SU-DHL-6 (cell line): Measurements from ENCODE around the gene KDM1B.

Source experiments
- H2AFZ ChIP-seq: fragments of 200-600 bp; sonication (generic); 2 replicates; pipeline ENCODE4 v1.6.1; 2014; ENCODE audit warnings: low read depth, mild to moderate bottlenecking, moderate library complexity, mixed read lengths, antibody characterized with exemption, low read length; ENCODE audit not compliant: severe bottlenecking
- H3F3A ChIP-seq: fragments of 200-600 bp; shearing (Covaris generic); 2 replicates; pipeline ENCODE4 v1.6.0; 2016; ENCODE audit warnings: antibody characterized with exemption, mild to moderate bottlenecking; ENCODE audit not compliant: insufficient read depth
- H3K27ac ChIP-seq: fragments of 200-600 bp; sonication (generic); 2 replicates; pipeline ENCODE4 v1.5.1; 2016; ENCODE audit warnings: low read depth, mild to moderate bottlenecking, low read length, moderate library complexity, mixed read lengths
- H3K27me3 ChIP-seq: fragments of 200-600 bp; sonication (generic), shearing (Covaris generic); 2 replicates; pipeline ENCODE4 v1.6.0; 2014; ENCODE audit warnings: mild to moderate bottlenecking, low read length
- H3K36me3 ChIP-seq: fragments of 200-600 bp; sonication (generic); 2 replicates; pipeline ENCODE4 v1.6.1; 2014; ENCODE audit warnings: mild to moderate bottlenecking, low read length, mixed read lengths
- H3K4me2 ChIP-seq: fragments of 300-600, 200-600 bp; shearing (Covaris generic), sonication (generic); 2 replicates; pipeline ENCODE4 v1.6.0; 2014; ENCODE audit warnings: low read length, low read depth, mild to moderate bottlenecking; ENCODE audit not compliant: poor library complexity, severe bottlenecking
- H3K4me3 ChIP-seq: fragments of 200-600 bp; sonication (generic); 2 replicates; pipeline ENCODE4 v1.5.1; 2014; ENCODE audit warnings: antibody characterized with exemption, low read length, mild to moderate bottlenecking, mixed read lengths; ENCODE audit not compliant: insufficient read depth, poor library complexity, severe bottlenecking
- H3K79me2 ChIP-seq: fragments of 200-600 bp; sonication (generic); 2 replicates; pipeline ENCODE4 v1.6.1; 2014; ENCODE audit warnings: mild to moderate bottlenecking, low read length, moderate library complexity; ENCODE audit not compliant: insufficient read depth
- H3K9ac ChIP-seq: fragments of 200-600 bp; sonication (generic); 2 replicates; pipeline ENCODE4 v1.7.0; 2014; ENCODE audit warnings: mild to moderate bottlenecking, low read length
- H3K9me2 ChIP-seq: fragments of 200-600 bp; sonication (generic); replicated peaks from 2 replicates; pipeline ENCODE4 v1.6.1; 2014; ENCODE audit warnings: low read length; ENCODE audit not compliant: insufficient read depth
- H3K9me3 ChIP-seq: fragments of 200-600 bp; sonication (generic); 2 replicates; pipeline ENCODE4 v1.6.1; 2014; ENCODE audit warnings: low read length, mixed read lengths; ENCODE audit not compliant: insufficient read depth
- H4K20me1 ChIP-seq: fragments of 200-600 bp; sonication (generic); 2 replicates; pipeline ENCODE4 v1.6.1; 2014; ENCODE audit warnings: low read depth, mild to moderate bottlenecking, antibody characterized with exemption, low read length, moderate library complexity, mixed read lengths
- EZH2phosphoT487 ChIP-seq: fragments of 200-600 bp; sonication (generic), shearing (Covaris generic); conservative IDR thresholded peaks from 2 replicates; pipeline ENCODE4 v1.6.1; 2018; ENCODE audit warnings: mild to moderate bottlenecking, antibody characterized with exemption, low read length, moderate library complexity, mixed read lengths
- TF ChIP-seq, protein P1 (sequence below): fragments of 200-600 bp; sonication (generic); IDR thresholded peaks from one replicate; pipeline ENCODE4 v1.5.1; 2017; ENCODE audit warnings: antibody characterized with exemption, mild to moderate bottlenecking, low read length, moderate library complexity; ENCODE audit not compliant: insufficient read depth, poor library complexity, severe bottlenecking

The KDM1B gene

DNA sequence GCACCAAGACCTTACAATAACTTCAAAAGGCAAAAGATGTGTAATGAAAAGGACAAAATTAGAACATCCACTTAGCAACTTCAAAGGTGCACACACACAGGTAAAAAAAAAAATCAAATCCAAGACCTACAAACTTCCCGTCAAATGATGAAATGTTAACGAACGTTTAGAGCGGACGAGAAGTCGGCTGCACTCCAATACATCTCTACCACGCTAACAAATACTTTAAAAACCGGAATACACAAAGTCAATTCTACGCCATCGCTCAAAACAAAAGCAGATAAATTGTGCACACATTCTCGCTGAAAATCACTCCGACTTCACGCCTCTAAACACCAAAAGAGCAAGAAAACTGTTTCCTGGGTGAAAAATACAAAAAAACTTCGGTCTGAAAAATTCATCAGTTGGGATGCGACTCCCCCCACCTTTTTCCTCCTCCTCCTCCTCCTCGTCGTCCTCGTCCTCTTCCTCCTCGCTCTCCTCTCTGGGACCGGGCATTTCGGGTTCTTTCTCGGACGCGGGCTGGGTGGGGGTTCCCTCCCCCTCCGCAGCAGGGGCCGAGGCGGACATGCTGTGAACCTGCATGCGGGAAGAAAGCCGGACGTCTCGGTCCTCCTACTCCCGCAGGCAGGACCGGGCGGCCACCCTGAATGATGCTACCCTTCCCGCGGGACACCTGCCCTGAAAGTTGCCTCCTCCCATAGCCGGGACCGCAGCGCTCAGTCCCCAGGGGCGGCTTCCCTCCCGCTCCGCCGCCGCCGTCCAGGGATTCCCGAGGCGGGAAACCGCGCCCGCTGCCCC lies 108.4 kb downstream of the KDM1B start:
- H3K4me2 ChIP-seq, result peak overlapping the region; percentile 97
- TF ChIP-seq, protein P1, sequence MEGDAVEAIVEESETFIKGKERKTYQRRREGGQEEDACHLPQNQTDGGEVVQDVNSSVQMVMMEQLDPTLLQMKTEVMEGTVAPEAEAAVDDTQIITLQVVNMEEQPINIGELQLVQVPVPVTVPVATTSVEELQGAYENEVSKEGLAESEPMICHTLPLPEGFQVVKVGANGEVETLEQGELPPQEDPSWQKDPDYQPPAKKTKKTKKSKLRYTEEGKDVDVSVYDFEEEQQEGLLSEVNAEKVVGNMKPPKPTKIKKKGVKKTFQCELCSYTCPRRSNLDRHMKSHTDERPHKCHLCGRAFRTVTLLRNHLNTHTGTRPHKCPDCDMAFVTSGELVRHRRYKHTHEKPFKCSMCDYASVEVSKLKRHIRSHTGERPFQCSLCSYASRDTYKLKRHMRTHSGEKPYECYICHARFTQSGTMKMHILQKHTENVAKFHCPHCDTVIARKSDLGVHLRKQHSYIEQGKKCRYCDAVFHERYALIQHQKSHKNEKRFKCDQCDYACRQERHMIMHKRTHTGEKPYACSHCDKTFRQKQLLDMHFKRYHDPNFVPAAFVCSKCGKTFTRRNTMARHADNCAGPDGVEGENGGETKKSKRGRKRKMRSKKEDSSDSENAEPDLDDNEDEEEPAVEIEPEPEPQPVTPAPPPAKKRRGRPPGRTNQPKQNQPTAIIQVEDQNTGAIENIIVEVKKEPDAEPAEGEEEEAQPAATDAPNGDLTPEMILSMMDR, result no peak
- no peak for TF ChIP-seq EZH2phosphoT487
- peak overlapping the region; percentile 46 for H2AFZ ChIP-seq
- peaks cover 12% of the 10 kb centered on the region; the same call in 1 of the 2 replicates for H3K9me3 ChIP-seq
- peaks cover 33% of the 10 kb centered on the region for H3F3A ChIP-seq
- H4K20me1 ChIP-seq, result peaks cover 37% of the 10 kb centered on the region
- peak overlapping the region; percentile 94 for H3K9ac ChIP-seq
- peaks cover 60% of the 10 kb centered on the region for H3K79me2 ChIP-seq
- peak overlapping the region; percentile 75 for H3K4me3 ChIP-seq
- H3K36me3 ChIP-seq, result peaks cover 30% of the 10 kb centered on the region
- peak overlapping the region; percentile 86 for H3K27ac ChIP-seq
- H3K9me2 ChIP-seq, result no peaks in the 10 kb centered on the region
- H3K27me3 ChIP-seq, result no peaks in the 10 kb centered on the region

DNA sequence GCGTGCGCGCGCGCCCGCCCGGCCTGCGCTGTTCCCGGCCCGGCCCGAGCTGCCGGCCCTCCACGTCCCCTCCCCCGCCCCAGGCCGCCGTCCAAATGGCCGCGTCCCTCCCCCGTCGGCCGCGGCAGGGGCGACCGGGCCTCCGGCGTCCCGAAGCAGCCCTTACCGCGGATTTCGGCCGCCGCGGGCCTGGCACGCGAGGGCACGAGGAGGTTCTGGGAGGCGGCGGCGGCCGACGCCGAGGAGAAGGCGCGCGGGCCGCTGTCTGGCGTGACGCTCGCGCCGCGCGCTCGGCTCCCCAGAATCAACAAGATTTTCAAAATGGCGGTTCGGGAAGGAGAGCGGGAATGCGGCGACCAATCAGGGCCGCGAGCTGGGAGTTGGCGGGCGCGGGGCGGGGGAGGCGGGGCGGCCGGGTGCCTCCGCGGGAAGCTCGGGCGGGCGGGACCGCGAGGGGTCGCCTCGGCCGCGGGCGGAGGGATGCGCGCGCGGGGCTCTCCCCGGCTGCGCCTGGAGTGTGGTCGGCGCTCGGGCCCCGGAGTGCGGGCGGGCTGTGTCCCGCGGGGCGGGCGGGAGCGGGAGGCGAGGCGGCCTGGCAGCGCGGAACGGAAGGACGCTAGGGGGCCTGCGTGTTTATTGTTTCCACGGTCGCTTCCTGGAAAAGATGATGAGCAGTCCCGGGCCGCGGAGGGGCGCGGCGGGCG lies 109.1 kb downstream of the KDM1B start, which contains the start of gene DEK:
TSS of gene DEK (minus strand) at position 312 of the 704 bp plus-strand sequence. CDS start 543 bp downstream, outside the sequence.
- H3K4me3 ChIP-seq, result peak within 1 kb of the TSS; percentile 75
- peaks cover 27% of the 10 kb centered on the region for H3K36me3 ChIP-seq
- peak within 1 kb of the TSS; percentile 86 for H3K27ac ChIP-seq
- H3F3A ChIP-seq, result peaks cover 31% of the 10 kb centered on the region
- H3K9me2 ChIP-seq, result no peaks in the 10 kb centered on the region
- H4K20me1 ChIP-seq, result peaks cover 32% of the 10 kb centered on the region
- H3K9ac ChIP-seq, result peak within 1 kb of the TSS; percentile 94
- H3K79me2 ChIP-seq, result peaks cover 52% of the 10 kb centered on the region
- peaks cover 12% of the 10 kb centered on the region; the same call in 1 of the 2 replicates for H3K9me3 ChIP-seq
- H2AFZ ChIP-seq, result peak within 1 kb of the TSS; percentile 70
- TF ChIP-seq EZH2phosphoT487, result no peak
- TF ChIP-seq, protein P1, result peak; percentile 39
- H3K27me3 ChIP-seq, result no peaks in the 10 kb centered on the region
- H3K4me2 ChIP-seq, result peak within 1 kb of the TSS; percentile 97

DNA sequence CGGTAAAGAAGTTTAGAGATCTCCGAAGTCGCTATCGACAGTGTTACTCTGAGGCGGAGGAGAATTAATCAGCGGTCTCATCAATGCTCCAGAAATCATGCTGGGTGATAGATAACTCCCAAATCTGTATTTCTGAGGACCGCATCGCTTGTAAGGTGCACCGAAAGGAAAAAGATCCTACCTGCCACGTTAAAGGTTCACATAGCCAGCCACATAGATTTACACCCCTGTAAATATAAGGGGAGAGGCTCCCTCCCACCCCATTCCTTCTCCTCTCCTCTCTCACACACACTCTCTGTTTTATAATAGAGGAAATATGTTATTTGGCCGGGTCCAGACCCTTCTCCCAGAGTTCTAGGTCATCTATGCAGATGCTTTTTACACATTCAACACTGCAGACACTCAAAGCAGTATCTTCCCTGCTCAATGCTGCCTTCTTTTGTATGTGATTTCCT lies 109.7 kb downstream of the KDM1B start:
- Histone ChIP-seq H3K9me3 (peaks cover 12% of the 10 kb centered on the region; the same call in 1 of the 2 replicates), H3K36me3 (peaks cover 21% of the 10 kb centered on the region), H3K79me2 (peaks cover 46% of the 10 kb centered on the region), H3K9me2 (no peaks in the 10 kb centered on the region), H3K9ac (peak overlapping the region; percentile 94), H3K4me2 (peak overlapping the region; percentile 66), H3K4me3 (peak overlapping the region; percentile 75), H2AFZ (peak overlapping the region; percentile 70), H3F3A (peaks cover 25% of the 10 kb centered on the region), H3K27ac (peak overlapping the region; percentile 86), H4K20me1 (peaks cover 26% of the 10 kb centered on the region), H3K27me3 (no peaks in the 10 kb centered on the region)
- TF ChIP-seq EZH2phosphoT487, result no peak
- TF ChIP-seq, protein P1, result no peak
